ENCODE data around the gene LRP1.

The LRP1 gene

DNA sequence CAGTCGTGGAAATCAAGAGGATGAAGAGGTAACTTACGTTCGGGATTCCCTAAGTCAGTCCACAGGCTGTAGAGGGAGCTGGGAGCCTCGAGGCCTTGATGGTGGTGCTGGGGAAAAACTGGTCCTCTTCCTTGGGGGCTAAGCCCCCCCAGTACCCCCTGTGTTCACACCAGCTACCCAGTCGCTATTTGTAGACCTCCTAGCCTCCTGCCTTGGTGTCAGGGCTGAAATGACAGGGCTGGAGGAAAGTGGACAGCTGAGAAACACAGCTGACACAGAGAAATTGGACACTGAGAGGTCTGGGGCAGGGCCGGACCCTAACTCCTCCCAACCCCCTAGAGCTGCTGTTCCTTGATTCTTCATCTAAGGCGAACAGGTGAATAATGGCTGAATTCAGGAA is 122.7 kb downstream of the LRP1 start, which contains the start of gene STAC3:
Gene STAC3 (minus strand): TSS at position 232 of the 400 bp plus-strand sequence. CDS start 1,551 bp downstream, outside the sequence.
- TF ChIP-seq, protein P1, sequence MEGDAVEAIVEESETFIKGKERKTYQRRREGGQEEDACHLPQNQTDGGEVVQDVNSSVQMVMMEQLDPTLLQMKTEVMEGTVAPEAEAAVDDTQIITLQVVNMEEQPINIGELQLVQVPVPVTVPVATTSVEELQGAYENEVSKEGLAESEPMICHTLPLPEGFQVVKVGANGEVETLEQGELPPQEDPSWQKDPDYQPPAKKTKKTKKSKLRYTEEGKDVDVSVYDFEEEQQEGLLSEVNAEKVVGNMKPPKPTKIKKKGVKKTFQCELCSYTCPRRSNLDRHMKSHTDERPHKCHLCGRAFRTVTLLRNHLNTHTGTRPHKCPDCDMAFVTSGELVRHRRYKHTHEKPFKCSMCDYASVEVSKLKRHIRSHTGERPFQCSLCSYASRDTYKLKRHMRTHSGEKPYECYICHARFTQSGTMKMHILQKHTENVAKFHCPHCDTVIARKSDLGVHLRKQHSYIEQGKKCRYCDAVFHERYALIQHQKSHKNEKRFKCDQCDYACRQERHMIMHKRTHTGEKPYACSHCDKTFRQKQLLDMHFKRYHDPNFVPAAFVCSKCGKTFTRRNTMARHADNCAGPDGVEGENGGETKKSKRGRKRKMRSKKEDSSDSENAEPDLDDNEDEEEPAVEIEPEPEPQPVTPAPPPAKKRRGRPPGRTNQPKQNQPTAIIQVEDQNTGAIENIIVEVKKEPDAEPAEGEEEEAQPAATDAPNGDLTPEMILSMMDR (IDR thresholded peaks at IDR 0.05) = no peak

DNA sequence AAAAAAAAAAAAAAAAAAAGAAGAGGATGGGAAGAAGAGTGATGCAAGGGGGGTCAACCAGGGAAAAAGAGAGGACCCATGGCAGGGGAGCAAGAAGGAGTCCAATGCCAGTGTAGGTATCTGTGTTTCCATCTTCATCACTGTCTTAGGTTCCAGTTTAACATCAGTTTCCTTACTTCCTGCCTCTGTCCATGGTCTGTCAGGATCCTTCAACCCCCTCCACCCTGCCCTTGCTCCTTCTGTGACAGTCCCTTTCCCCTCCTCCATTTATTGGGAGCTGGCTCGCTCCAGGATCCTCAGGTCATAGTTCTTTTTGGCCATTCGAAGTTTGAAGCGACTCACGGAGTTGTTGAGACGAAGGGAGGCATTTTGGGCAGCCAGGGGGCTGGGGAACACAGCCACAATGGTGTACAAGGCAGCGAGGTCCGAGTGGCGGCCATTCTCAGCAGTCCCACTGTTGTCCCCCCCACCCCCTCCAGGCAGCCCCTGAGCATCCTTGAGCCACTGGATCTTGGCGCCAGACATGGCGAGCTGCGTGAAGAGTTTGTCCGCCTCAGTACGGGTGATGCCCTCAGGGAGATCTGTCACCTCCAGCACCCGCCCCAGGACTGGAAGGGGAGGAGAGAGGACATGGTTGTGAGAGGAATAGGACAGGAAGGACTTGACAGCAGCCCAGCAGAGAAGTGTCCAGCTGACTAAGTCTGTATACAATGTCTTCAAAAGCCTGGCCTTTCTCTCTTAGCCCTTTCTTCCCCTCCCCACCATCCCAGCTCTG is 126.4 kb downstream of the LRP1 start:
- TF ChIP-seq, protein P1 (IDR thresholded peaks at IDR 0.05) = no peak

DNA sequence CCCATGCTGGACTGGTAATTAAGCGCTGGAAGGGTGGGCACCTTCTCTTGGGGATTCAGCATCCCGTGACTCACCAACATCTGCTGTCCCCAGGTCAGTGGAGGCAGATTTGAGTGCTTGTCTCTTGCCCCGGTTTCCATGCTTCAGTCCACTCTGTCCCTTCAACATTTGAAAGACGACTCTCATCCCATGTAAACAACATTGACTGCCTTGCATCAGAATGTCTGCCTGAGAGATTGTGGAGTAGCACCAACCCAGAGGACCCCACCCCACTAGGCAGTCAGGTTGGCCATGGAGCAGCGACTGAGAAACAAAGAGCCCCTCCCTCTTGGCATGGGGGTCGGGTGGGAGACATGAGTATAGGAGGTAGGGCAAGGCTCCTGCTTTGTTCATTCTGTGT is 127.6 kb downstream of the LRP1 start:
- TF ChIP-seq, protein P1 (IDR thresholded peaks at IDR 0.05) = no peak

DNA sequence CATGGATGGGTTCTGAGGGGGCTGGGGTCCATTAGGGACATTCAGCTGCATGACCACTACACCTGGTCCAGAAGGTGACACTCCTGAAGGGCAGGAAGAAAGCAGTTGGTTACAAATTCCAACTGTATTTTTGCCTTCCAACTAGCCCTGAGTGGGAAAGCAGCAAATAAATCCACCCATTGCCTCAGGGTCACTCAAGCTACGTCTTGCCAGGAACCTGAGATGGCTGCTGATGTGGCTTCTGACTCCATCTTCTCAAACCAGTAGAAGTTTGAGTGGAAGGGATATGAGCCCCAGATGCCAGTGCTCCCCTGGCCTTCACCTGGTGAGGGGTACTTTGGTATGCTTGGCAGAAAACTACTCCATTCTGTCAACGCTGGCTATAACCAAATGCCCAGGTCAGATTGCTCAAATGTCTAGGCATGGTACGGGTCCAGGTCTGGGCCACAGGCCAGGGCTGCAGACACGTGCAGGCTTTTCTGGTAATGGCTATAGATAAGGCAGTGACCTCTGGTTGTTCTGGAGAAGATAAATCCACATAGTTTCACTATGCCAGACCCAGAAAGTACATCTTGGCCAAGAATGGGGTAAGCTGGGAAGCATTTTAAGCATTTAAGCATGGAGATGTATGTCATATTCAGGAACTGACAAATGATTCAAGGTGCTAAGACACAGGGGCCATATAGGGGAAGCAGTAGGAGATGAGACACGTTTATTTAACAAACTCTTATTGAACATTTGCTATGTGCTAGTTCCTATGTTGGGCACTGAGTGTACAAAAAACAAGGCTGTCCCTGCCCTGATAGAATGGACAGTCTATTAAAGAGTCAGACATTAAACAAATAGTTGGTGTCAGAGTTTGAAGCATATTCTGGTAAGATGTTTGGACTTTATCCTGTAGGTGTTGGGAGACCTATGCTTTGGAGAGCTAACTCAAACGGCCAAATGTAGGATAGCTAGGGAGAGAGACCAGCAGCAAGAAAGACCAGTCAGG is 131.0 kb downstream of the LRP1 start:
- TF ChIP-seq, protein P1 (IDR thresholded peaks at IDR 0.05) = no peak

DNA sequence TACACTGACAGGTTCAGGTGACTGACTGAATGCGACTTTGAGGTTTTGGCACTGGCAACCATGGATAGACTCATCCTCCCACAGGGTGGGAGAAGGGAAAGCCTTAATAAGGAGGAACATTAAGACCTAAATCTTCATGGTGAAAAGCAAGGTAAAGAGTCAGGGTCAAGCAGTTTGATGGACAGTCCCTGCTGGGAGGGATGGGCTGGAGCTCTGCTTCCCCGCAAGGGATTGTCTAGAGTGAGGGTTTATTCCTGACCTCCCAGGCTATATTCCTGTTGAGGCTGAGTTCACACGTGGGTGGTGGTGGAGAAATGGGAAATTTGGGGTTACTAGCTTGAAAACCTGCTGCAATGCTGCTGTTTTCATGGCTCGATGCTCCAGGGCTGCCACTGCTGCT is 132.1 kb downstream of the LRP1 start:
- TF ChIP-seq, protein P1 (IDR thresholded peaks at IDR 0.05) = no peak

DNA sequence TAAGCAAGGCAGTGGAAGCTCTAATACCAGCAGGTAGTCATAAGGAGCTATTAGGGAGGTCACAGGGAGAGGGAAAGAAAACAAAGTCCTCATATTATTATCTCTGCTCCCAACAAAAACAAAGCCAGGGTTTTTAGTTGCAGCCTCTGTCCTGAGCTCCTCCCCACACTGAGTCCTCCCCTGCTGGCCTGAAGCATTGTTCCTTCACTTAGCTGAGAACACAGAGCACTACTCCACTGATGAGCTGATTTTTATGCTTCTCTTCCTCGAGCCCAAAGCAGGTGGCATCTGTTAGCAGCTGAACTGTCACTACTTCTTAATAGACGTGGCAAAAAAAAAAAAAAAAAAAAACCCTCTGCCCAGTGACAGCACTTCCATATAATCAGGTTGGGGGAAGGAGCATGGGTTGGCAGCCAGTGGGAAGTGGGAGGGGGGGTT is 133.2 kb downstream of the LRP1 start:
- TF ChIP-seq, protein P1 (IDR thresholded peaks at IDR 0.05) = no peak

DNA sequence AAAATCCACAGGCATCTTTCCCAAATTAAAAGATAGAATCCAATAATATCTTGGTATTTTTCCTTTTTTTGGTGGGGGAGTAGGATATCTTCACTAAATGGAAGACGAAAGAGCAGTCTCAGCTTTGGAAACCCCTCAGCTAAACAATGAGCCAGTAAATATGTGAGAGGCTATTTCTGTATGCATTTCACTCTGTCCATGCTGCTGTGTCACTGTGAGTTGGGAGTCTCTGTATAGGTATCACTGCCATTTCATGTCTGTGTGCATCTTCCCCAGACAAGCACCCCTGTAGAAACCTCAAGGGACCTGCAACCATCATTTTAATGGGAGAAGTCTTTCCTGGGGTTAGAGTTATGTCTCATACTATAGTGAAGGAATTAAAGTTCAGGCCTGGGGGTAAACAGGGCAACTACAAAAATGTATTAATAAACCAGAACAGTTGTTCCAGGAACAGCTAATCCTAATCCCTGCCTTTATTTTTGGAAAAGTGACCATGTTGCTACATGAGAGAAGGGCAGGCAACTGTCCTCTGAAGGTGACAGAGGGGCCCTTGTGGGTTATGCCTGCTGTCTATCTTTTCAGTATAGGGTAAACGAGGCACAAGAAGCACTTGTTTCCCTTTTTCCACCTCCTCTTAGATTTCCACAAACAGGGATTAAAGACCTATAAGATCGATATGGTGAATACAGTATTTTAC is 134.0 kb downstream of the LRP1 start:
- TF ChIP-seq, protein P1 (IDR thresholded peaks at IDR 0.05) = no peak

All from LNCAP (cell line).